DMS79 treated with DMSO at 0.1 percent for 48 hours (cell line): ENCODE results near the gene MAZ.
"Not testable (repeated sequence)": the region's sequence is repeated elsewhere in the genome, so short reads cannot be mapped to it uniquely, and the experiment has no call there.

Experiments used
- DNase-seq: peaks from one replicate; lab custom pipeline; 2025; lab: John Stamatoyannopoulos, UW

Gene MAZ

GRCh38 chr16:29784901-29785500 lies 21.3 kb upstream of the MAZ start:
- no peak for DNase-seq

DNA sequence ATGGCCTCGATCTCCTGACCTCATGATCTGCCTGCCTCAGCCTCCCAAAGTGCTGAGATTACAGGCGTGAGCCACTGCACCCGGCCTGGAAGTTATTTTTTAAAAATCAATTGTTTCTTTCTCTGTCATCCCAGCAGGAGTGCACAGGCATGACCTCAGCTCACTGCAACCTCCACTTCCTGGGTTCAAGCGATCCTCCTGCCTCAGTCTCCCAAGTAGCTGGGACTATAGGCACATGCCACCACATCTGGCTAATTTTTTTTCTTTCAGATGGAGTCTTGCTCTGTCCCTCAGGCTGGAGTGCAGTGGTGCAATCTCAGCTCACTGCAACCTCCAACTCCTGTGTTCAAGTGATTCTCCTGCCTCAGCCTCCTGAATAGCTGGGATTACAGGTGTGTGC lies 19.2 kb upstream of the MAZ start:
- DNase-seq, result not testable (repeated sequence)

DNA sequence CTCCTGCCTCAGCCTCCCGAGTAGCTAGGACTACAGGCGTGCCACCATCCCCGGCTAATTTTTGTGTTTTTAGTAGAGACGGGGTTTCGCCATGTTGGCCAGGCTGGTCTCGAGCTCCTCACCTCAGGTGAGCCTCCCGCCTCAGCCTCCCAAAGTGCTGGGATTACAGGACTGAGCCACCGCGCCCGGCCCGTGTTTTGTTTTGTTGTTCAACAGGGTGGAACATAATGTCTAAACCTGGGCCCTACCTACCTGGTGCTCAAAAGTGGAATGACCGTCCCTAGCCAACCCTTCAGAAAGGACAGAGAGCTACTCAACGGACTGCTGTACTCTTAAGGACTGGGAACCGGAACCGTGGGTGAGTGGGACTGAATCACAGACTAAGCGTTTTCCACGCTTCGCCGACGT lies 16.6 kb upstream of the MAZ start:
- peak; percentile 78 for DNase-seq

GRCh38 chr16:29790183-29790948 lies 16.0 kb upstream of the MAZ start, which contains the start of gene KIF22:
TSS of gene KIF22 (plus strand) at chr16:29790751. CDS start at chr16:29790760, 9 bp downstream.
- DNase-seq, result peak; percentile 99

GRCh38 chr16:29790949-29791844 lies 15.1 kb upstream of the MAZ start:
- DNase-seq, result peak; percentile 31

DNA sequence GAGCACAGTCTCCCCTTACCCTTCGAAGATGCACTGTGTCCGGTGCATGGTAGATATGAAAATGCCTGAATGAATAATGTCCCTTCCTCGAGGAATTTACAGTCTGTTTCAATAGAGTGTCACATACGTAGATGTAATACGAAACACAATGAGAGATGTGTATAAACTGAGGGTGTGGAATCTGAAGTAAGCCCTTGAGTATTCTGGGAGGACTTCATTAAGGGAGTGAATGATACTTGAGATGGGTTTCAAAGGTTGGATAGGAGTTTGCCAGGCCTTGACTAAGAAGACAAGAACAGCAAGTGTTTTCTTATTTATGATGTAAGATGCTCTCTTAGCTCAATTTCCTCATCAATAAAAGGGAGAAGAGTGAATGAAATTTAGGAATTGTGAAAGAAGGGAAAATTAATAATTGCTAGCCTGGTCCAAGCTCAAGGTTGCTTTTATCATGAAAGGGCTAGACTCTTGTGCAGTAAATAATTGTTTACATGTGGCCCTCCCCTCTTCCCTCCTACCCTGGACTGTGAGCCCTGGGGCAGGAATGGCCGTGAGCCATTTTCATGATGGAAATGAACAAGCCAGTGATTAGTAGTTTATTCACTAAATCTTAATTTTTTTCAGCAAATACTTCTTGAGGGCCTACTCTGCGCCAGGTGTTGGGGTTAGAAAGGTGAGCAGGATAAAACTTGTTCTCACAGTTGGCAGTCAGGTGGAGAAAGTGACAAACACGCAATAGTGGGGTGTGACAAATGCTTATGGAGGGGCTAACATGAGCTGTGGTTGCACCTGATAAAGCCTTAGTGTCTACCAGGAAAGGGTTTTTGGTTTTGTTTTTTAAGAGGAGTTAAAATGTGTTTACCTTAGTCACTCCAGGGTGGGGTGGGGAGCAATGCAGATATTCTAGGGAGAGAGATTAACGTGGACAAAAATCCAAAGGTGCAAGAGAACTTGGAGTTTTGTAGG lies 14.2 kb upstream of the MAZ start:
- no peak for DNase-seq

GRCh38 chr16:29793153-29793552 lies 13.2 kb upstream of the MAZ start:
- not testable (repeated sequence) for DNase-seq

DNA sequence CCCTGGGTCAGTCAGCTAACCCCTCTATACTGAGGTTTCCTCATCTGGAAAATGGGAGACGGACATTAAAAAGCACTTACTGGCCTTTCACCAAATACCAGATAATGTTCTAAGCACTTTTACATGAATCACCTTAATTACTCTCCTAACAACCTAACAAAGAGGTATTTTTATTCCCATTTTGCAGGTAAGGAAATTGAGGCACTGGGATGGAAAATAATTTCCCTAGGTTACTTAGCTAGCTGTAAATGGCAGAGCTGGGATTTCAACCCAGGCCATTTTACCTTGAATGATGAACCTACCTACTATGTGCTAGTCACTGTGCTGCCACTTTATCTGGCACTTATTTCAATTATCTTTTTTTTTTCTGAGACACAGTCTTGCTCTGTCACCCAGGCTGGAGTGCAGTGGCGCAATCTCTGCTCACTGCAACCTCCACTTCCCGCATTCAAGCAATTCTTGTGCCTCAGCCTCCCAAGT lies 12.1 kb upstream of the MAZ start:
- no peak for DNase-seq

DNA sequence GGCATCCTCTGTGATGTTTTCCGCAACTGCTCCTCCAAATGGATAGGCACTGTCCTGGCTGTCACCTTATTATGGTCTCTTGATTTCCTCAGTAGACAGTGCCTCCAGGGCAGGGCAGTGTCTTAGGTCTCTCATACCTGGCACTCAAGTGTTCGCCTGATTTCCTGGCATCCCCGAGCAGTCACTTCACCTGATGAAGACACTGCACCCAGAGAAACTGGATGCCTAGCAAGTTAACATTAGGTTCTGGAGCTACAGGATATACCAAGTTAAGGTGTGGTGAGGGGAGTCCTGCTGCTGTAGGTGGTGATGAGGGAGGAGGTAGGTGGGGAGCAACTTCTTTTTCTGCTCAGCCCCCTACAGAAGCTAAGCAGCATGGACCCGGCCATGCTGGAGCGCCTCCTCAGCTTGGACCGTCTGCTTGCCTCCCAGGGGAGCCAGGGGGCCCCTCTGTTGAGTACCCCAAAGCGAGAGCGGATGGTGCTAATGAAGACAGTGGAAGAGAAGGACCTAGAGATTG lies 3.9 kb upstream of the MAZ start:
- DNase-seq, result no peak

DNA sequence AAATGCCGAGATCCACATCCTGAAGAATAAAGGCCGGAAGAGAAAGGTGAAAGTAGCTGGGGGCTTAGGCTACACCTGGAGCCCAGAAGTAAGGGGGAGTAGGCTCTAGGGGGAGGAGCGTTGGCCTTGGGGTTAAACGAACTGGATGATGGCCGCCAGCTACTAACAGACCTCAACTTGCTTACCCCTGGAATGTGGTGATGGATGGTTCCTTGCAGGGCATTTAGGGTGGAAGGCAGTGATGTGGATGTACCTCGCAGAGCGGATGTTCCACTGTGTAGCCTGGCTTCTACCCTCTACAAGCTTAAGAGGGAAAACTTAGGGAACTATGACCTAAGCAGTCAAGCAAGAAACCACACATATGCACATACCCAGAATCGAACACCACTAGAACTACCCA lies 2.3 kb upstream of the MAZ start:
- peak; percentile 41 for DNase-seq

DNA sequence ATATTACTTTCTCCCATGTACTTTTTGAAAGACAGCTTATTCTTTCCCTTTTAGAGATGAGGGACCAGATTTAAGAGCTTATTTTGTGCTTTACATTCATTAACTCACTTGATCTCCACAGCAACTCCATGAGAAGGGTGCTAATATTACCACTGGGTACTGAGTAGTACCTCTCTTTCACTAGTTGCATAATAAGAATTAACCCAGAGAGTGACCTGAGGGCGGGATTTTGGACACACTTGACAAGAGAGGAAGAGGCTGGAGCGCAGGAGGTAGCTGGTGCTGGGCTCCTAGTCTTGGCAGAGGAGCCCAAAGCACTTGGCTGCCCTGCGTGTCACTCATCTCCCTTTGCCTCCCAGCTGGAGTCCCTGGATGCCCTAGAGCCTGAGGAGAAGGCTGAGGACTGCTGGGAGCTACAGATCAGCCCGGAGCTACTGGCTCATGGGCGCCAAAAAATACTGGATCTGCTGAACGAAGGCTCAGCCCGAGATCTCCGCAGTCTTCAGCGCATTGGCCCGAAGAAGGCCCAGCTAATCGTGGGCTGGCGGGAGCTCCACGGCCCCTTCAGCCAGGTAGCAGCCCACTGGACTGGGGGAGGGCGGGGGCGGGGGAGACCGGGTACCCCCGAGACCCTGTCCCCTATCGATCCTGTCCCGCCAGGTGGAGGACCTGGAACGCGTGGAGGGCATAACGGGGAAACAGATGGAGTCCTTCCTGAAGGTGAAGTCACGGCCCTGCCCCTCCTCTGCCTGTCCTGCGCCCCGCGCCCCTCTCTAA lies 1.7 kb upstream of the MAZ start:
- DNase-seq, result peak; percentile 56

- peak; percentile 99 for DNase-seq
Observed at GRCh38 chr16:29805232-29806098, 864 bp upstream of the MAZ start.

DNA sequence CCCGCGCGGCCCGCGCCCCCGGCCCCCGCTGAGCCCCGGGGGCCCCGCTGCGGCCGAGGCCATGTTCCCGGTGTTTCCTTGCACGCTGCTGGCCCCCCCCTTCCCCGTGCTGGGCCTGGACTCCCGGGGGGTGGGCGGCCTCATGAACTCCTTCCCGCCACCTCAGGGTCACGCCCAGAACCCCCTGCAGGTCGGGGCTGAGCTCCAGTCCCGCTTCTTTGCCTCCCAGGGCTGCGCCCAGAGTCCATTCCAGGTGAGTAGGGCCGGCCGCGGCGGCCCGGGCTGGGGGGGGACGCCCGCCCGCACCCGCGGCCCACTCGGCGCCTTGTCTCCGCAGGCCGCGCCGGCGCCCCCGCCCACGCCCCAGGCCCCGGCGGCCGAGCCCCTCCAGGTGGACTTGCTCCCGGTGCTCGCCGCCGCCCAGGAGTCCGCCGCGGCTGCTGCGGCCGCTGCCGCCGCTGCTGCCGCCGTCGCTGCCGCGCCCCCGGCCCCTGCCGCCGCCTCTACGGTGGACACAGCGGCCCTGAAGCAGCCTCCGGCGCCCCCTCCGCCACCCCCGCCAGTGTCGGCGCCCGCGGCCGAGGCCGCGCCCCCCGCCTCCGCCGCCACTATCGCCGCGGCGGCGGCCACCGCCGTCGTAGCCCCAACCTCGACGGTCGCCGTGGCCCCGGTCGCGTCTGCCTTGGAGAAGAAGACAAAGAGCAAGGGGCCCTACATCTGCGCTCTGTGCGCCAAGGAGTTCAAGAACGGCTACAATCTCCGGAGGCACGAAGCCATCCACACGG lies 504 bp downstream of the MAZ start:
- peak; percentile 61 for DNase-seq

- peak; percentile 79 for DNase-seq
Observed at GRCh38 chr16:29807426-29808218, 1.3 kb downstream of the MAZ start.

DNA sequence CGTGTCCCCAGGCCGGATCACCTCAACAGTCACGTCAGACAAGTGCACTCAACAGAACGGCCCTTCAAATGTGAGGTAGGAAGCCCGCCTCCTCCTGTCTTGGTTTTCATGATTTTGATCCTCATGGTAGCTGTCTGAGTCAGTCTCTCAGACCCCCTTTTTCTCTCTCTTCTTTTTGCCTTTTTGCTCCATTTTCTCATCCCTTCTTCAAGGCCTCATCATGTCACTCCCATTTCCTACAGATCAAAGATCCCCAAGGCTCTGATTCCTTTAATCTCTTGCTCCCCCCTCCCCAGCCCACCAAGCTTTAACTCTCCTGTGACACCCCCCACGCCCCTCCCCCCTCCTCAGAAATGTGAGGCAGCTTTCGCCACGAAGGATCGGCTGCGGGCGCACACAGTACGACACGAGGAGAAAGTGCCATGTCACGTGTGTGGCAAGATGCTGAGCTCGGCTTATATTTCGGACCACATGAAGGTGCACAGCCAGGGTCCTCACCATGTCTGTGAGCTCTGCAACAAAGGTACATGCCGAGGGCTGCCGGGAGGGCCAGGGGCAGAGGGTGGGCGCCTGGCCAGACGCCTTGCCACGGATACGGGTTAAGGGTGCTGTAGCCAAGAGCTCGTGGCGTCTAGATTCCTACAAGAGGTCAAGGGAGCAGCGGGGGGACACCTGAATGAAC lies 2.0 kb downstream of the MAZ start:
- DNase-seq, result no peak

- DNase-seq, result no peak
Observed at GRCh38 chr16:29809031-29809747, 2.9 kb downstream of the MAZ start.
